ENCODE measurements around the gene IL18R1. TPM values are rescaled to one million over a fixed set of nuclear protein-coding genes. Genes with fewer than 3 reads are reported as not detected.

Gene IL18R1
- total RNA-seq, 1 experiment from 2014 or later, result 1.9 TPM

DNA sequence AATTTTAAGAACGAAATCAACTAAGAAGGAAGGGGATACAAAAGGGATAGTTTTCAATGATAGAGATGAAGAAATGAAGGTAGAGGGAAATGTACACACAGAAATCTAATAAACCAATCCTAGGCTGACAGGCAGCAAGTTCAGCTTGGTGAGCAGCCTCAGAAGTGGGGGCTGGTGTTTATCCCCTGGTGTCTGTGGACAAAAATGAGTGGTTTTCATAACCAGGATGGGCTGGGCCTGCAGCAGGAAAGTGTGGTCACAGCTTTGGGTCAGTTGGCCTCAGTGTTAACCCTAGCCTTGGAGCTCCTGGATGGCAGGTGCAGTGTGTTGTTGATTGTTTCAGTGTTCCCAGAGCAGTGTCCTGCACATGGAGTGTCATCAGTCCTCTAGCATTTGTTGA is 14.3 kb downstream of the IL18R1 start:
- no peak overlapping the region for H3K27ac ChIP-seq
- H3K9me3 ChIP-seq (ENCODE audit: insufficient read depth, low read depth), result peaks cover 20% of the 10 kb centered on the region
- intact Hi-C loops (cut with micrococcal nuclease; ENCODE audit: unreplicated experiment), result no loop called here
- no TSS peak for BruUV-seq (replicated peaks)
- CTCF ChIA-PET, result no interaction called here
- H3K27me3 ChIP-seq (ENCODE audit: insufficient read depth, low read depth), result no peaks in the 10 kb centered on the region
- POLR2A ChIA-PET (ENCODE audit: unreplicated experiment), result no interaction called here
- H3K4me3 ChIP-seq, result no peak overlapping the region
- H3K79me2 ChIP-seq (ENCODE audit: low read depth), result no peaks in the 10 kb centered on the region
- no peak for DNase-seq
- TF ChIP-seq, protein P1, sequence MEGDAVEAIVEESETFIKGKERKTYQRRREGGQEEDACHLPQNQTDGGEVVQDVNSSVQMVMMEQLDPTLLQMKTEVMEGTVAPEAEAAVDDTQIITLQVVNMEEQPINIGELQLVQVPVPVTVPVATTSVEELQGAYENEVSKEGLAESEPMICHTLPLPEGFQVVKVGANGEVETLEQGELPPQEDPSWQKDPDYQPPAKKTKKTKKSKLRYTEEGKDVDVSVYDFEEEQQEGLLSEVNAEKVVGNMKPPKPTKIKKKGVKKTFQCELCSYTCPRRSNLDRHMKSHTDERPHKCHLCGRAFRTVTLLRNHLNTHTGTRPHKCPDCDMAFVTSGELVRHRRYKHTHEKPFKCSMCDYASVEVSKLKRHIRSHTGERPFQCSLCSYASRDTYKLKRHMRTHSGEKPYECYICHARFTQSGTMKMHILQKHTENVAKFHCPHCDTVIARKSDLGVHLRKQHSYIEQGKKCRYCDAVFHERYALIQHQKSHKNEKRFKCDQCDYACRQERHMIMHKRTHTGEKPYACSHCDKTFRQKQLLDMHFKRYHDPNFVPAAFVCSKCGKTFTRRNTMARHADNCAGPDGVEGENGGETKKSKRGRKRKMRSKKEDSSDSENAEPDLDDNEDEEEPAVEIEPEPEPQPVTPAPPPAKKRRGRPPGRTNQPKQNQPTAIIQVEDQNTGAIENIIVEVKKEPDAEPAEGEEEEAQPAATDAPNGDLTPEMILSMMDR (conservative IDR thresholded peaks at IDR 0.05), result no peak
- TF ChIP-seq EZH2 (IDR thresholded peaks at IDR 0.05; ENCODE audit: low read depth), result no peak
- H3F3A ChIP-seq (ENCODE audit: insufficient read depth, low read depth), result no peaks in the 10 kb centered on the region
- no peak overlapping the region for H2AFZ ChIP-seq
- H3K36me3 ChIP-seq (ENCODE audit: low read depth), result peaks cover 10% of the 10 kb centered on the region
- H4K20me1 ChIP-seq (ENCODE audit: insufficient read depth), result no peaks in the 10 kb centered on the region
- H3K4me2 ChIP-seq, result no peak overlapping the region
- no peaks in the 10 kb centered on the region for H3K4me1 ChIP-seq (replicated peaks; ENCODE audit: insufficient read depth)
- no peaks in the 10 kb centered on the region for H3K9me2 ChIP-seq (ENCODE audit: insufficient read depth)

- DNase-seq, result no peak
- Histone ChIP-seq H3K9me2 (ENCODE audit: insufficient read depth) (no peaks in the 10 kb centered on the region), H3K27me3 (ENCODE audit: insufficient read depth, low read depth) (no peaks in the 10 kb centered on the region), H3K79me2 (ENCODE audit: low read depth) (no peaks in the 10 kb centered on the region), H3K9me3 (ENCODE audit: insufficient read depth, low read depth) (no peaks in the 10 kb centered on the region), H3K4me1 (replicated peaks; ENCODE audit: insufficient read depth) (no peaks in the 10 kb centered on the region), H3K36me3 (ENCODE audit: low read depth) (no peaks in the 10 kb centered on the region), H3K4me3 (no peak overlapping the region), H3K27ac (no peak overlapping the region), H4K20me1 (ENCODE audit: insufficient read depth) (no peaks in the 10 kb centered on the region), H3K4me2 (no peak overlapping the region), H2AFZ (no peak overlapping the region), H3F3A (ENCODE audit: insufficient read depth, low read depth) (no peaks in the 10 kb centered on the region)
- ChIA-PET CTCF (no interaction called here), POLR2A (ENCODE audit: unreplicated experiment) (no interaction called here)
- no TSS peak for BruUV-seq (replicated peaks)
- TF ChIP-seq, protein P1 (conservative IDR thresholded peaks at IDR 0.05), result no peak
- no peak for TF ChIP-seq EZH2 (IDR thresholded peaks at IDR 0.05; ENCODE audit: low read depth)
- intact Hi-C loops (cut with micrococcal nuclease; ENCODE audit: unreplicated experiment), result no loop called here
Measured at GRCh38 chr2:102376052-102376591, 20.5 kb downstream of the IL18R1 start.

DNA sequence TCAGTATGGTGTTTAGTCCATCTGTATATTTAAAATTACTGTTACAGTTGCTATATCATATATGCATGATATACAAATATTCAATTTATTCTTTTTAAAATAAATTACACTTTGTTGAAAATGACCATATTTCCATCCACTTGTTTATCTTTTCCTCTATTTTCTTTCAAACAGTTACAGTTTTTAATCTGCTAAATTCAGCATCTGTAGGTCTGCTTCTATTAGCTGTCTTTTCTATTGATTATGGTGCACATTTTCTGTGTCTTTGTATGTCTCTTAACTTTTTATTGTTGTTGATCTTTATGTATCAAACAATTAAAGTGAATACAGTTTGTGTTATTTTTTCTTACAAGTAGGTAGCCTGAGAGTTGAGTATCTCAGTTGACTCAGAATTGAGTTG is 28.1 kb downstream of the IL18R1 start:
- Histone ChIP-seq H3K9me3 (ENCODE audit: insufficient read depth, low read depth) (no peaks in the 10 kb centered on the region; the same call in 1 of the 2 replicates), H3K36me3 (ENCODE audit: low read depth) (peaks cover 6% of the 10 kb centered on the region; the same call in 1 of the 2 replicates), H3K9me2 (ENCODE audit: insufficient read depth) (no peaks in the 10 kb centered on the region), H3K79me2 (ENCODE audit: low read depth) (no peaks in the 10 kb centered on the region), H3K4me1 (replicated peaks; ENCODE audit: insufficient read depth) (no peaks in the 10 kb centered on the region), H3K27ac (no peak overlapping the region), H3K4me2 (no peak overlapping the region), H3F3A (ENCODE audit: insufficient read depth, low read depth) (no peaks in the 10 kb centered on the region), H2AFZ (no peak overlapping the region), H4K20me1 (ENCODE audit: insufficient read depth) (no peaks in the 10 kb centered on the region), H3K27me3 (ENCODE audit: insufficient read depth, low read depth) (no peaks in the 10 kb centered on the region), H3K4me3 (no peak overlapping the region)
- BruUV-seq (replicated peaks), result no TSS peak
- TF ChIP-seq, protein P1 (conservative IDR thresholded peaks at IDR 0.05), result no peak
- TF ChIP-seq EZH2 (IDR thresholded peaks at IDR 0.05; ENCODE audit: low read depth), result no peak
- ChIA-PET POLR2A (ENCODE audit: unreplicated experiment) (no interaction called here), CTCF (no interaction called here)
- intact Hi-C loops (cut with micrococcal nuclease; ENCODE audit: unreplicated experiment), result no loop called here
- no peak for DNase-seq

All from PC-9 (cell line).